Testis (tissue), 3 donors: ENCODE data around the gene RAD52. TPM values are rescaled to one million over a fixed set of nuclear protein-coding genes. Genes with fewer than 3 reads are reported as not detected.

Source experiments
- DNase-seq: peaks from one replicate; pipeline ENCODE4 v3.0.0-alpha.2; 2019
- H3K27ac ChIP-seq, 2 donors: fragments of 200-600 bp; sonication (generic); one replicate each; pipeline ENCODE4 v1.5.1; 2019
- H3K27me3 ChIP-seq: fragments of 200-600 bp; sonication (generic); one replicate; pipeline ENCODE4 v1.5.1; 2019
- H3K36me3 ChIP-seq: fragments of 200-600 bp; sonication (generic); one replicate; pipeline ENCODE4 v1.5.1; 2017; ENCODE audit warnings: low read depth; ENCODE audit errors: missing control alignments
- H3K4me1 ChIP-seq: fragments of 200-600 bp; sonication (generic); one replicate; pipeline ENCODE4 v1.5.1; 2019
- H3K4me3 ChIP-seq, 2 donors: fragments of 200-600 bp; sonication (generic); one replicate each; pipeline ENCODE4 v1.5.1; 2017 to 2019
- H3K9me3 ChIP-seq: fragments of 200-600 bp; sonication (generic); one replicate; pipeline ENCODE4 v1.5.1; 2017
- POLR2A ChIP-seq: fragments of 450-650 bp; IDR thresholded peaks from one replicate; pipeline ENCODE4 v1.6.1; 2017; ENCODE audit warnings: antibody characterized with exemption, mild to moderate bottlenecking, moderate library complexity
- WGBS, 2 donors: methylation state at CpG; one replicate each; pipeline ENCODE4 v1.1.5; 2018; 5-methylcytosine and 5-hydroxymethylcytosine counted together
- intact Hi-C: fragments of 100-400 bp; cut with DNase I; formaldehyde crosslinking; loops from one replicate; pipeline ENCODE4 v1.15.1; 2023; ENCODE audit warnings: low total_unique reads
- polyA plus RNA-seq: library from polyadenylated mRNA; stranded (reverse); fragments of 350-450 nt; fragmentation: Illumina TruSeq; extraction: RNeasy Lipid Tissue Mini Kit (QIAGEN cat#74804); gene quantifications from one replicate; pipeline ENCODE4 v1.2.3, GENCODE V29; 2014; ENCODE audit warnings: low read depth, low replicate concordance; ENCODE audit not compliant: insufficient read depth
- total RNA-seq, 2 donors: library from RNA; depleted of rRNA; stranded (reverse); fragments of >200 nt; gene quantifications; one replicate each; pipeline ENCODE4 v1.2.3, GENCODE V29; 2016
- TF ChIP-seq, protein P1 (sequence below), 3 experiments: fragments of 450-650 bp in 2 of 3; fragments of 200-600 bp in 1 of 3; sonication (generic) in 1 of 3; IDR thresholded peaks; one replicate each; pipeline ENCODE4 v1.5.1; 2016 to 2019; ENCODE audit warnings: antibody characterized with exemption in 3 of 3, mild to moderate bottlenecking in 2 of 3, moderate library complexity in 1 of 3

RAD52 gene
- total and polyA plus RNA-seq, 3 donors from 2014 or later: 17.2 to 29.1 (median 20.9) TPM

DNA sequence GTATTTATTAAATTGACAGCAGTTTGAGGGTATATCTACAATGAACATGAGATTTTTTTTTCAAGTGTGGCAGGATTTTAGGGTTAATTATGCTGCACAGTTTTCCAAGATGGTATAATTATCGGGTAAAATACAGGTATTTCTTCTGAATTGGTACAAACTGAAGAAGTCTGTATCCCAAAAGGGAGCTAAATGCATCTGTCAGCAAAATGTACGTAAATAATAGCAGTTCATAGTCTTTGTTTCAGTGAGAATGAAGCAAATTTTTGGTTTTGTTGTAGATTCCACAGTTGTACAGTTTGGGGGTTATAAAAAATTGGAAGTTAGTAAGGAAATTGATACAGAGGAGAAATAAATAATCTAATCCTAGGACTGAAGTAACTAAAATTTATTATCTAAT, 63.3 kb downstream of the RAD52 start:
- WGBS, 2 donors: 92 to 96% methylated on average over 2 of the region's 2 CpGs
- no peak for TF ChIP-seq POLR2A
- TF ChIP-seq, protein P1, sequence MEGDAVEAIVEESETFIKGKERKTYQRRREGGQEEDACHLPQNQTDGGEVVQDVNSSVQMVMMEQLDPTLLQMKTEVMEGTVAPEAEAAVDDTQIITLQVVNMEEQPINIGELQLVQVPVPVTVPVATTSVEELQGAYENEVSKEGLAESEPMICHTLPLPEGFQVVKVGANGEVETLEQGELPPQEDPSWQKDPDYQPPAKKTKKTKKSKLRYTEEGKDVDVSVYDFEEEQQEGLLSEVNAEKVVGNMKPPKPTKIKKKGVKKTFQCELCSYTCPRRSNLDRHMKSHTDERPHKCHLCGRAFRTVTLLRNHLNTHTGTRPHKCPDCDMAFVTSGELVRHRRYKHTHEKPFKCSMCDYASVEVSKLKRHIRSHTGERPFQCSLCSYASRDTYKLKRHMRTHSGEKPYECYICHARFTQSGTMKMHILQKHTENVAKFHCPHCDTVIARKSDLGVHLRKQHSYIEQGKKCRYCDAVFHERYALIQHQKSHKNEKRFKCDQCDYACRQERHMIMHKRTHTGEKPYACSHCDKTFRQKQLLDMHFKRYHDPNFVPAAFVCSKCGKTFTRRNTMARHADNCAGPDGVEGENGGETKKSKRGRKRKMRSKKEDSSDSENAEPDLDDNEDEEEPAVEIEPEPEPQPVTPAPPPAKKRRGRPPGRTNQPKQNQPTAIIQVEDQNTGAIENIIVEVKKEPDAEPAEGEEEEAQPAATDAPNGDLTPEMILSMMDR (IDR thresholded peaks at IDR 0.05): no peak
- no peak for DNase-seq
- H3K27me3 ChIP-seq: no peaks in the 10 kb centered on the region
- H3K9me3 ChIP-seq: no peaks in the 10 kb centered on the region
- intact Hi-C loops: no loop called here
- H3K36me3 ChIP-seq: no peaks in the 10 kb centered on the region
- H3K27ac ChIP-seq: no peak overlapping the region
- H3K4me1 ChIP-seq: no peaks in the 10 kb centered on the region
- H3K4me3 ChIP-seq: no peak overlapping the region

GRCh38 chr12:885701-886100, 63.8 kb downstream of the RAD52 start:
- 97% methylated on average over 2 of the region's 2 CpGs for WGBS, 2 donors
- H3K4me3 ChIP-seq: no peak overlapping the region
- H3K9me3 ChIP-seq: no peaks in the 10 kb centered on the region
- no peak overlapping the region for H3K27ac ChIP-seq
- H3K4me1 ChIP-seq: no peaks in the 10 kb centered on the region
- DNase-seq: no peak
- intact Hi-C loops: no loop called here
- H3K27me3 ChIP-seq: no peaks in the 10 kb centered on the region
- no peaks in the 10 kb centered on the region for H3K36me3 ChIP-seq
- no peak for TF ChIP-seq POLR2A
- TF ChIP-seq, protein P1 (IDR thresholded peaks at IDR 0.05): no peak

- H3K27ac ChIP-seq: no peak overlapping the region
- no peak for DNase-seq
- H3K4me3 ChIP-seq: no peak overlapping the region
- H3K9me3 ChIP-seq: no peaks in the 10 kb centered on the region
- H3K36me3 ChIP-seq: no peaks in the 10 kb centered on the region
- no peaks in the 10 kb centered on the region for H3K27me3 ChIP-seq
- 89 to 92% methylated on average over 5 of the region's 5 CpGs for WGBS, 2 donors
- no peaks in the 10 kb centered on the region for H3K4me1 ChIP-seq
- intact Hi-C loops: no loop called here
- no peak for TF ChIP-seq POLR2A
- TF ChIP-seq, protein P1 (IDR thresholded peaks at IDR 0.05): no peak
These were observed 64.6 kb downstream of the RAD52 start for GRCh38 chr12:884746-885414.

DNA sequence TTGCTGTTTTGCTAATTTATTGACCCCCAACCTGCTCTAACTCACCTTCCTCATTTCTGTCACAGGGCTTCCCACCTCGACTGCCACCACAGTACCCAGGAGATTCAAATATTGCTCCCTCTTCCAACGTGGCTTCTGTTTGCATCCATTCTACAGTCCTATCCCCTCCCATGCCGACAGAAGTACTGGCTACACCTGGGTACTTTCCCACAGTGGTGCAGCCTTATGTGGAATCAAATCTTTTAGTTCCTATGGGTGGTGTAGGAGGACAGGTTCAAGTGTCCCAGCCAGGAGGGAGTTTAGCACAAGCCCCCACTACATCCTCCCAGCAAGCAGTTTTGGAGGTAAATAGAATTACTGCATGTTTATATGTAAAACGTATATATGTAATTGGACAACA, 68.8 kb downstream of the RAD52 start:
- H3K27ac ChIP-seq: no peak overlapping the region
- H3K27me3 ChIP-seq: no peaks in the 10 kb centered on the region
- no peaks in the 10 kb centered on the region for H3K9me3 ChIP-seq
- intact Hi-C loops: no loop called here
- no peaks in the 10 kb centered on the region for H3K36me3 ChIP-seq
- WGBS, 2 donors: 77 to 89% methylated on average over 4 of the region's 4 CpGs
- no peak for DNase-seq
- H3K4me3 ChIP-seq: no peak overlapping the region
- TF ChIP-seq, protein P1 (IDR thresholded peaks at IDR 0.05): no peak
- TF ChIP-seq POLR2A: no peak
- H3K4me1 ChIP-seq: no peaks in the 10 kb centered on the region

GRCh38 chr12:879641-880040, 69.9 kb downstream of the RAD52 start:
- Histone ChIP-seq H3K27me3 (no peaks in the 10 kb centered on the region), H3K4me1 (no peaks in the 10 kb centered on the region), H3K27ac (no peak overlapping the region), H3K9me3 (no peaks in the 10 kb centered on the region), H3K4me3 (no peak overlapping the region), H3K36me3 (no peaks in the 10 kb centered on the region)
- 82 to 94% methylated on average over 5 of the region's 5 CpGs for WGBS, 2 donors
- no peak for DNase-seq
- TF ChIP-seq, protein P1 (IDR thresholded peaks at IDR 0.05): no peak
- intact Hi-C loops: no loop called here
